IPS-NIHi7 (cell line): ENCODE data around the gene DYNAP.

Experiments used
- DNase-seq: peaks from one replicate; pipeline ENCODE4 v3.0.0; 2012; ENCODE audit warnings: mixed read lengths; ENCODE audit errors: extremely low spot score

The DYNAP gene

DNA sequence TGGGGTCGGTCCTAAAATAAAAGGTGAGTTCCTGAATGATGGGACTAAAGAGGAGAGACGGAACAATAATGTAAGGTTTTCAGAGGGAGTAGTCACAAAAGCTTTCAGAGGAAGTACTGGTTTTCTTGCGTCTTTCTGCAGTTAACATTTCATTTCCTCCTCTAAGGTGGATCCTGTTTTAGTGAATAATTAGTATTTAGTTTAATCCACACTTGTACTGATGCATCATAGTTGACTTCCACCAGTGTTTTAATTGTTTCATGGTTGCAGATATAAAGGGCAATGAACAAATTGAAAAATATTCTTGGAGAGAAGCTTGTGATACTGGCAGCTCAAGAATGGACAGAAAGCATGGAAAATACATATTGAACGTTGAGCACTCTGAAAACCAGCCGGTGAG is at the start of gene DYNAP:
DYNAP (plus strand) TSS at position 301 of the 400 bp plus-strand sequence; CDS start at position 339, 38 bp downstream.
- no peak for DNase-seq

- no peak for DNase-seq
Measured at GRCh38 chr18:54551590-54551989, 39.5 kb upstream of the DYNAP start.

GRCh38 chr18:54555286-54555685 is 35.8 kb upstream of the DYNAP start:
- no peak for DNase-seq

DNA sequence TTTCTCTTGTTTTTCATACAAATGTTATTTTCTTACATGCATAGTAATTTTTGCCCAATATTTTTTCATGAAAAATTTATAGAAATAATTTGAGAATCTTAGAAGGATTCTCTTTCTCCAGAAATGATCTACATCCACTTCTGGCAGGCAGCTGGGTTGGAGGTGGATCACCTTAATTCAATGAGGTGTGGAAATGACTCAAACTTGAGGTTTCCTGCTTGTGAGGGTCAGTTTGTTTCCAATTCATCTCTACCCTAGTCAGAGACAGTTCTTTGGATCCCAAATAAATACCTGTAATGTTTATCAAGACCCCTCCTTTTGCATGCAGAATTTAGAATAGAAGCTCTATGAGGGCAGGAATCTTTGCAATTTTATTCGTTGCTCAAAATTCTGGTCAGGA is 35.0 kb upstream of the DYNAP start:
- DNase-seq: no peak

GRCh38 chr18:54557958-54558357 is 33.1 kb upstream of the DYNAP start:
- peak; percentile 17 for DNase-seq

- DNase-seq: peak; percentile 43
Measured at GRCh38 chr18:54558609-54559585, 32.1 kb upstream of the DYNAP start.

- DNase-seq: no peak
Measured at GRCh38 chr18:54561706-54562267, 29.3 kb upstream of the DYNAP start.

GRCh38 chr18:54580202-54580729 is 10.8 kb upstream of the DYNAP start:
- DNase-seq: no peak

- no peak for DNase-seq
Measured at GRCh38 chr18:54584065-54584464, 7.0 kb upstream of the DYNAP start.

DNA sequence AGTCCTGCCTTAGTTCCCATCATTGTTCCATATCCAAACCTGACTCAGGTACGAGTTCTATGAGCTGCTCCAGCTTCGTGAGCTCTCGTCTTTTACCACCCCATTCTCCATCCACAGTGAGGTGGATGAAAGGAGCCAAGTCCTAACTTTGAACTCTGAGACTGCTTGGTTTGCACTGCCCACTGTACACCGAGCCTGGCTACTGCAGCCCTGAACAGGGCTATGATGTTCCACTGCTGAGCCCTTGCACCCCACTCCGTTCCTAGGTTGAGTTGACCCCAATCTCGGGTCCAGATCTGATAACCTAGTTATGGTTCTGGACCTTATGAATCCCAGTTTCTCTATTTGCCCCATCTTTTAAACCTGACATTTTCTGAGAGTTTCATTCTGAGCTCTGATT is 5.3 kb upstream of the DYNAP start:
- no peak for DNase-seq

DNA sequence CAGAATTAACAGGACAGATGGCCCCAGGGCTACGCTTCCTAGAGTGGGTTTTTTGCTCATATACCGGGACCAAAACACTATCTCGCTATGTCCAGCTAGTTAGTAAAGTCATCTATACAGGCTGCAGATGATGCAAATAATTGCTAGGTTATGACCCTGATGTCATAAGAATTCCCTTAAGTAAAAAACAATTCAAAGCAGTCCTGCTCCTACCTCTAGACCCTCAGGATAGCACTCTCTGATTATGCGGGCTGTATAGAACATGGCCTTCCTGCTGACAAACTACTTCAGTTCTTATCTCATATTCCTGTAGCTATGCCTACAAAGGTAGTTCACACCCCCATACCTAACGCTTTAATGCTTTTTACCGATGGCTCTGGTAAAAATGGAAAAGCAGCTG is 13.2 kb downstream of the DYNAP start:
- no peak for DNase-seq

- peak; percentile 12 for DNase-seq
Measured at GRCh38 chr18:54606835-54607212, 15.8 kb downstream of the DYNAP start.

DNA sequence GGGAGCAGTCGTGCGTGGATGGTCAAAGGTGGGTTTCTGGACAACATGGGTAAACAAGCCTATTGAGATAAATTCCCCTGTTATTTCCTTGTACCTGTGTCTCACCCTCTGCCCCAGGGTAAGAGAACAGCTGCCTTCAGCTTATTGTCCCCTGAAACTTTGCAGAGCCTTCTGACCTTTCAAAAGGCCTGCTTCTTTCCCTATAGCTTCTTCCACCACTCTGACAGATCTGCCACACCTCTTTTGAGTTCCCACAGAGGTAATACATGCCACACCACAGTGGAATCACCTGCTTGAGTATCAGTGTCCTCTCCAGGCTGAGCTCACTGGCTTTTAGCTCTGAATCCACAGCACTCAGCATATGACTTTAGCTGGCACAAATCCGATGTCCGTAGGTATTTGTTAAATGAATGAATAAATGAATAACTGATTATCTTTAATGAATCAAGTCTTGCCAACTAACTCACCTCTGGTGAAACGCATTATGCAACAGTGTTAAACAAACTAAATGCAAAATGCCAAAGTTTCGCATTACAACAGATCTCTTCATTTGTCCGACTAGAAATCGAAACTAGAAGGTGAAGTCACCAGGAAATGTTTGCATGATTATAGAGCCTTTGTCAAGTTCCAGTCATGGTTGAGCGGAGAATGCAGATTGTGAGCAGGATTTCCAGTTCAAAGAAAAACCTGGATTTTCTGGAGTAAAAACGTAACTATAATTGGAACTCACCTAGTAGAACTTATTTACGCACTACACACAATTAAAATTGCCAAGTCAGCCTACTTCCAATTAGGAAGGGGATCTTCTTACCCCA is 16.4 kb downstream of the DYNAP start:
- DNase-seq: peak; percentile 29

- no peak for DNase-seq
Measured at GRCh38 chr18:54608028-54608642, 17.1 kb downstream of the DYNAP start.

DNA sequence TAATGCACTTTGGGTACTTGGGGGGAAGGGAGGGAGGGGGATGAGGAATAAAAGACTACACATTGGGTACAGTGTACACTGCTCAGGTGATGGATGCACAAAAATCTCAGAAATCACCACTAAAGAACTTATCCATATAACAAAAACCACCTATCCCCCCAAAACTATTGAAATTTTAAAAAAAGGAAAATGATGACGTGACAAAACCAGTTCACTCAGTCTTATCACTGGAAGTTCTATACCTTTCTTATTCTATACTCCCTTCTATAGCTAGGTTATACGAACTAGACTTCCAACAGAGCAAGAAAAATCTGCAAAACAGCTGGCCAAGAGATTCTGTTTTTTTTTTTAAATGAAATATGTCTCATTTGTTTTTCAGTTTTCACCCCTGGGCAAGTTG is 20.8 kb downstream of the DYNAP start:
- DNase-seq: no peak

DNA sequence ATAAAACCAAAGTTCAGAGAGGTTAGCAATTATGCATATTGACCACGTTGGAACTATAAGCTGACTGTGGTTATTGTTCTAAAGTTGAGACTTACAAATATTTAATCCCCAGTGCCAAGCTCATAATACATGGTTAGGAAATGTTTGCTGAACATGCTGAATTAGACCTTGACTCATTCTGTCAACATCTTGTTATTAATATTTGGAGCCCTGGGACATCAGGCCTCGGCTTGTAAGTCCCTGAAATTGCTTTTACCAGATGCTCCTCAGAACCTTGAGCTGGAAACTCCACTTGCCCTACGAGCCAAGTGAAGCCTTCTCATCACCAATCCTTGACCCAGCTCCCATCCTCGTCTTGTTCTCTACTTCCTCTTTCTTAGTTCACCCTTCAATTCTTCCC is 21.2 kb downstream of the DYNAP start:
- DNase-seq: no peak

DNA sequence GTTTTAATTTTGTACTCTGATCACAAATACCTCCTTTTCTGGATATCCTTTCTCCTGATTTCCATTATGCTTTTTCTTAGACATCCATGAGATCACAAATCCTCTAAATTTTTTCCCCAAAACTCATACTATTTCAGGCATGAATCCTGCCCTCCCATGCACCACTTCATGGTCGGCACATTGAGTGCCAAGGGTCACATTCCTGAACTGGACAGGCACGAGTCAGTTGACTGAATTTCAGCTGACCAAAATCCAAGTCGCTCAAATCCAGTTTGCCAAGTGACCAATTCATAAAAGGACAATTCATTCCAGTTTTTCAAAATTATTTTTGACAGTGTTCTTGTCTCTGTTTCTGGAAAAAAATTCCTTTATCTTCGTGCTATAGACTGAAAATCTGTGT is 22.1 kb downstream of the DYNAP start:
- no peak for DNase-seq

DNA sequence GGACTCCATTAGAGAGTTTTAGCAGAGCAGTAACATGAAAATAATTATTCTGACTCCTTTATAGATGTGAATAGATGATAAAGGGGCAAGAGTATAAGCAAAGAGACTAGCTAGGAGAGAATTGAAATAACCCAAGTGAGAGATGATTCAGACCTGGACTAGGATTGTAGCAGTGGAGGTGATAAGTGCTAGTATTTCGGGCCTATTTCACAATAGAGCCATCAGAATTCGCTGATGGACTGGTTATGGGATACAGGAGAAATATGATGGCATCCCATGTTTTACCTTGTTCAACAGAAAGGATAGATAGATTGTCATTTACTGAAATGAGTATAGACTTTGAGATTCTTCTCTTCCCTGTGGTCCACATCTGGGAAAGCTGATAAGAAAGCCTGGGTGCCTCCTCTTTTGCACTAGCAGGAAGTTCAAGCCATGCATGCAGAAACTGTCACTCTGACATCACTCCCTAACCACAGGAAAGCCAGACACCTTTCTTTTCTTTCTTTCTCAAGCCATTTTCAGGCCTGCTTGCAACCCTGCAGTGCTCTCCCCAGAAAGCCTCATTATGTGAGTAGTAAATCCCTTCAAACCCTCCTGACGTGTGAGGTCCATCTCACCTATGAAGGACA is 25.3 kb downstream of the DYNAP start:
- no peak for DNase-seq

GRCh38 chr18:54622084-54622483 is 31.0 kb downstream of the DYNAP start:
- DNase-seq: no peak

GRCh38 chr18:54626779-54627178 is 35.7 kb downstream of the DYNAP start:
- no peak for DNase-seq

DNA sequence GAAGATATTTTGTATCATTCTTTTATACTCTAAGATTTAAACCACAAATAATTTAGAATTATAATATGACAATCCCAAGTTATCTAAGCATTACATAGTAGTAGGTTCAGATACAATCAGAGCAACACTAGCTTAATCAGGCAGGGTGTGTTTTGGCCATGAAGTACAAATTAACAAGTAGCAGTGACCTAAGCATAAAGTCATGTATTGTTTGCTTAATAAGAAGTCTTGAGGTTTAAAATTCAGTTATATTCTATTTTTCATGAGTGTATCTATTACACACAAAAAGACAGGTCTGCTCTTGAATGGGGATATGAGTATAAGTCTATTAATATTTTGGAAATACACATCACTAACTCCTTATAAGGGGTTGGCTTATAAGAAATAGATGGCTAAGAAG is 39.9 kb downstream of the DYNAP start:
- no peak for DNase-seq
